GM23338 (cell line): ENCODE data around the gene PYCR2. TPM values are rescaled to one million over a fixed set of nuclear protein-coding genes. Genes with fewer than 3 reads are reported as not detected.
A peak's percentile ranks its signal among the peaks of the same experiment; 100 is the strongest.

Experiments
- ATAC-seq: fragments of 200-7000 bp; cut with Tn5 transposase; 3 replicates; pipeline ENCODE4 v1.9.1; 2020
- DNase-seq: peaks from one replicate; pipeline ENCODE4 v3.0.0-alpha.2; 2015; ENCODE audit warnings: low spot score
- H2AFZ ChIP-seq: fragments of 200-600 bp; sonication (generic); 2 replicates; pipeline ENCODE4 v1.8.0; 2016; ENCODE audit warnings: antibody characterized with exemption, mild to moderate bottlenecking, moderate library complexity
- H3F3A ChIP-seq: fragments of 200-600 bp; sonication (generic); replicated peaks from 2 replicates; pipeline ENCODE4 v1.8.0; 2017; ENCODE audit warnings: antibody characterized with exemption, mixed run types, low read depth
- H3K27ac ChIP-seq: fragments of 200-600 bp; sonication (generic); 2 replicates; pipeline ENCODE4 v1.6.1; 2016; ENCODE audit warnings: low read depth
- H3K27me3 ChIP-seq: fragments of 200-600 bp; sonication (generic); 2 replicates; pipeline ENCODE4 v1.8.0; 2016; ENCODE audit warnings: mild to moderate bottlenecking, mixed run types, moderate library complexity; ENCODE audit not compliant: insufficient read depth
- H3K36me3 ChIP-seq: fragments of 200-600 bp; sonication (generic); 2 replicates; pipeline ENCODE4 v1.8.0; 2016; ENCODE audit warnings: mild to moderate bottlenecking; ENCODE audit not compliant: insufficient read depth
- H3K4me1 ChIP-seq: fragments of 200-600 bp; sonication (generic); 2 replicates; pipeline ENCODE4 v1.8.0; 2016; ENCODE audit warnings: mild to moderate bottlenecking, moderate library complexity; ENCODE audit not compliant: insufficient read depth
- H3K4me2 ChIP-seq: fragments of 200-600 bp; sonication (generic); 2 replicates; pipeline ENCODE4 v1.7.1; 2017; ENCODE audit warnings: mixed run types
- H3K4me3 ChIP-seq: fragments of 200-600 bp; sonication (generic); 2 replicates; pipeline ENCODE4 v1.6.1; 2016; ENCODE audit warnings: mixed run types
- H3K79me2 ChIP-seq: fragments of 200-600 bp; sonication (generic); replicated peaks from 2 replicates; pipeline ENCODE4 v1.8.0; 2017; ENCODE audit warnings: mild to moderate bottlenecking; ENCODE audit not compliant: insufficient read depth
- H3K9me2 ChIP-seq: fragments of 200-600 bp; sonication (generic); 2 replicates; pipeline ENCODE4 v1.8.0; 2017; ENCODE audit not compliant: insufficient read depth
- H4K20me1 ChIP-seq: fragments of 200-600 bp; sonication (generic); replicated peaks from 2 replicates; pipeline ENCODE4 v1.8.0; 2017; ENCODE audit warnings: mild to moderate bottlenecking; ENCODE audit not compliant: insufficient read depth
- H3K27ac Mint-ChIP-seq: 2 replicates; pipeline ENCODE4 v1.8.0; 2020; ENCODE audit warnings: inconsistent platforms, mild to moderate bottlenecking, moderate library complexity, mixed read lengths
- H3K27me3 Mint-ChIP-seq: 3 replicates; pipeline ENCODE4 v1.8.0; 2022; ENCODE audit warnings: low read depth, mild to moderate bottlenecking, moderate library complexity, mixed read lengths, inconsistent platforms; ENCODE audit not compliant: insufficient read depth, poor library complexity
- H3K36me3 Mint-ChIP-seq: 3 replicates; pipeline ENCODE4 v1.8.0; 2021; ENCODE audit warnings: low read depth, mild to moderate bottlenecking, inconsistent platforms, moderate library complexity, mixed read lengths
- H3K4me1 Mint-ChIP-seq: 3 replicates; pipeline ENCODE4 v1.8.0; 2020; ENCODE audit warnings: mild to moderate bottlenecking, inconsistent platforms, mixed read lengths
- H3K4me3 Mint-ChIP-seq: 3 replicates; pipeline ENCODE4 v1.8.0; 2021; ENCODE audit warnings: moderate library complexity, mild to moderate bottlenecking, inconsistent platforms, mixed read lengths
- H3K9me3 Mint-ChIP-seq: 3 replicates; pipeline ENCODE4 v1.8.0; 2020; ENCODE audit warnings: moderate library complexity, mild to moderate bottlenecking, inconsistent platforms, mixed read lengths
- CTCF ChIP-seq, 2 experiments: fragments of 200-600 bp in 1 of 2; sonication (generic) in 1 of 2; conservative IDR thresholded peaks; 2 replicates each; pipeline versions ENCODE4 v1.5.1 to v1.6.1; 2016 to 2017; ENCODE audit warnings: antibody characterized with exemption in 2 of 2, low read depth in 2 of 2, mild to moderate bottlenecking in 2 of 2, moderate library complexity in 1 of 2
- EZH2 ChIP-seq: fragments of 200-600 bp; sonication (generic); IDR thresholded peaks from one replicate; pipeline ENCODE4 v1.8.0; 2017; ENCODE audit warnings: antibody characterized with exemption, mild to moderate bottlenecking, low read depth; ENCODE audit not compliant: unreplicated experiment
- EZH2phosphoT487 ChIP-seq: fragments of 200-600 bp; sonication (generic); IDR thresholded peaks from one replicate; pipeline ENCODE4 v1.8.1; 2018; ENCODE audit warnings: antibody characterized with exemption; ENCODE audit not compliant: unreplicated experiment
- JUNB ChIP-seq: IDR thresholded peaks from one replicate; pipeline ENCODE4 v1.6.1; 2016; ENCODE audit warnings: antibody characterized with exemption; ENCODE audit not compliant: unreplicated experiment
- POLR2AphosphoS5 ChIP-seq: IDR thresholded peaks from 2 replicates; pipeline ENCODE4 v1.6.1; 2016; ENCODE audit warnings: antibody characterized with exemption, low read depth
- REST ChIP-seq: IDR thresholded peaks from one replicate; pipeline ENCODE4 v1.6.1; 2018; ENCODE audit warnings: antibody characterized with exemption; ENCODE audit not compliant: unreplicated experiment
- STAT1 ChIP-seq: IDR thresholded peaks from one replicate; pipeline ENCODE4 v1.6.1; 2016; ENCODE audit warnings: antibody characterized with exemption; ENCODE audit not compliant: unreplicated experiment
- ZNF114 ChIP-seq: fragments of 250-450 bp; sonication (Bioruptor Pico); IDR thresholded peaks from 2 replicates; pipeline ENCODE4 v1.5.0; 2020; ENCODE audit warnings: mild to moderate bottlenecking, moderate library complexity
- polyA plus RNA-seq: library from polyadenylated mRNA; unstranded; fragments of >200 nt; fragmentation: Nextera tagmentation; extraction: Ambion mirVana; gene quantifications from 2 replicates; pipeline ENCODE4 v1.2.1, GENCODE V29; 2016
- total RNA-seq: library from RNA; depleted of rRNA; stranded (reverse); fragments of >200 nt; shearing (Covaris generic); gene quantifications from 2 replicates; pipeline ENCODE4 v1.2.3, GENCODE V29; 2014
- TF ChIP-seq, protein P1 (sequence below): IDR thresholded peaks from 2 replicates; pipeline ENCODE4 v1.6.1; 2016; ENCODE audit warnings: antibody characterized with exemption

PYCR2 gene
- total and polyA plus RNA-seq, 2 experiments from 2014 or later: 89.1 to 109 TPM

DNA sequence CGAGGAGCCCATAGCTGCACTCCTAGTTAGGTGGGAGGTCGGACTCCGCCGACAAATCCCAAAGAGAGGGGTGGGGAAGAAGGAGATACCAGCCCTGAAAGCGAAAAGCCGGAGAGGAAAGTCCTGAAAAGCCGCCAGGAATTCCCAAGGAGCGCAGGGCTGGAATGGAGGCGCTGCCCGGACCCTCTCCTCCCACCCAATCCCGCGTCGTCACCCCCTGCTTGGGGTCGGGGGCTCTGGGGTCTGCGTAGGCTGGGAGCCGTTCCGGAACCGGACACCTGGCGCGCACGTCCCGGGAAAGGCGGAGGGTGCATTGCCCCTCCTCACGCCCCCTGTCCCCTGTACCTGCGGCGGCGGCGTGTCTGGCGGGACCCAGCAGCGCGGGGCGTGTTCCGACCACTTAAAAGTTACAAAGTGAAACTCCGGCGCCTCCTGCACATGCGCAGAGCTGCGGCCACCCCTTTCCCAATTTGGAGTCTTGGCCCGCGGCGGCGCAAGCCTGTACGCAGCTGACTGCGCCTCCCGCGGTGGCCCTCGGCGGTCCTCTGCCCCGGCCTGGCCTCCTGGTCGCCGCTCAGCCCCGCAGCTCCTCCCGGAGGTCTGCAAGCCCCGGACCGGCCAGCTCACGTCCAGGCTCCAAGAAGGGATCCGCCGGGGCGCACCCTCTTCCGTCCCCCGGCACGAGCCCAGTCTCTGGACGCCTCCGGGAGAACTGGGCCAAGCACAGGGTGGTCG lies 41.9 kb downstream of the PYCR2 start, which contains the start of gene TMEM63A:
Gene TMEM63A, minus strand, starts transcription at position 422 of the 735 bp plus-strand sequence. CDS start 4,800 bp downstream, outside the sequence.
- peaks cover 45% of the 10 kb centered on the region for H3K4me1 Mint-ChIP-seq
- peak within 1 kb of the TSS; percentile 88; the same call in 1 of the 2 replicates for H3K27ac Mint-ChIP-seq
- H3K36me3 Mint-ChIP-seq: peaks cover 16% of the 10 kb centered on the region

GRCh38 chr1:225881081-225881958 lies 42.7 kb downstream of the PYCR2 start:
- peaks cover 28% of the 10 kb centered on the region for H3K27me3 Mint-ChIP-seq
- Histone ChIP-seq H3K4me1 (peaks cover 31% of the 10 kb centered on the region), H3K9me2 (no peaks in the 10 kb centered on the region), H3F3A (0 out of 2 replicates have a peak, but pooled peaks cover 9% of the 10 kb centered on the region), H3K27me3 (no peaks in the 10 kb centered on the region), H3K27ac (peak overlapping the region; percentile 93), H3K4me2 (peak overlapping the region; percentile 96), H3K36me3 (peaks cover 9% of the 10 kb centered on the region; the same call in 1 of the 2 replicates), H4K20me1 (peaks cover 11% of the 10 kb centered on the region), H3K79me2 (peaks cover 59% of the 10 kb centered on the region), H2AFZ (no peak overlapping the region), H3K4me3 (peak overlapping the region; percentile 94)
- ATAC-seq (peak; percentile 10), DNase-seq (peak; percentile 58)
- peaks cover 42% of the 10 kb centered on the region for H3K4me1 Mint-ChIP-seq
- peak overlapping the region; percentile 88; the same call in 1 of the 2 replicates for H3K27ac Mint-ChIP-seq
- no peaks in the 10 kb centered on the region for H3K9me3 Mint-ChIP-seq
- peaks cover 22% of the 10 kb centered on the region for H3K36me3 Mint-ChIP-seq
- peak overlapping the region; percentile 84 for H3K4me3 Mint-ChIP-seq
- TF ChIP-seq STAT1: no peak
- TF ChIP-seq REST: no peak
- no peak for TF ChIP-seq EZH2
- no peak for TF ChIP-seq ZNF114
- no peak for TF ChIP-seq JUNB
- TF ChIP-seq EZH2phosphoT487: no peak

More for the DNA sequence above, 41.9 kb downstream of the PYCR2 start, which contains the start of gene TMEM63A:
- DNase-seq: peak; percentile 92
- 0 out of 2 replicates have a peak, but pooled peaks cover 11% of the 10 kb centered on the region for H3F3A ChIP-seq
- no peaks in the 10 kb centered on the region for H3K9me3 Mint-ChIP-seq
- H3K4me2 ChIP-seq: peak within 1 kb of the TSS; percentile 96
- H3K4me1 ChIP-seq: peaks cover 31% of the 10 kb centered on the region
- peak; percentile 73 for ATAC-seq
- peaks cover 24% of the 10 kb centered on the region for H3K27me3 Mint-ChIP-seq
- H3K27me3 ChIP-seq: no peaks in the 10 kb centered on the region
- peaks cover 51% of the 10 kb centered on the region for H3K79me2 ChIP-seq
- H4K20me1 ChIP-seq: peaks cover 11% of the 10 kb centered on the region
- peak within 1 kb of the TSS; percentile 94 for H3K4me3 ChIP-seq
- TF ChIP-seq, protein P1, sequence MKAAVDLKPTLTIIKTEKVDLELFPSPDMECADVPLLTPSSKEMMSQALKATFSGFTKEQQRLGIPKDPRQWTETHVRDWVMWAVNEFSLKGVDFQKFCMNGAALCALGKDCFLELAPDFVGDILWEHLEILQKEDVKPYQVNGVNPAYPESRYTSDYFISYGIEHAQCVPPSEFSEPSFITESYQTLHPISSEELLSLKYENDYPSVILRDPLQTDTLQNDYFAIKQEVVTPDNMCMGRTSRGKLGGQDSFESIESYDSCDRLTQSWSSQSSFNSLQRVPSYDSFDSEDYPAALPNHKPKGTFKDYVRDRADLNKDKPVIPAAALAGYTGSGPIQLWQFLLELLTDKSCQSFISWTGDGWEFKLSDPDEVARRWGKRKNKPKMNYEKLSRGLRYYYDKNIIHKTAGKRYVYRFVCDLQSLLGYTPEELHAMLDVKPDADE: no peak
- TF ChIP-seq POLR2AphosphoS5: peak; percentile 72
- TF ChIP-seq CTCF (conservative IDR thresholded peaks at IDR 0.05; ENCODE audit: low read depth in 2 of 2): peak in 1 of 2 experiments; percentile 26; a peak in 1 of 4 replicates
- H3K36me3 ChIP-seq: 0 out of 2 replicates have a peak, but pooled peaks cover under 1% of the 10 kb centered on the region
- H2AFZ ChIP-seq: peak within 1 kb of the TSS; percentile 66
- peak within 1 kb of the TSS; percentile 93 for H3K27ac ChIP-seq
- H3K9me2 ChIP-seq: no peaks in the 10 kb centered on the region
- H3K4me3 Mint-ChIP-seq: peak within 1 kb of the TSS; percentile 84
